NCI-H226 (cell line): ENCODE data around the gene ALDH5A1.
A peak's percentile ranks its signal among the peaks of the same experiment; 100 is the strongest.
"Not testable (repeated sequence)": the region's sequence is repeated elsewhere in the genome, so short reads cannot be mapped to it uniquely, and the experiment has no call there.

ENCODE experiments used
- DNase-seq: peaks from one replicate; pipeline ENCODE4 v3.0.0-alpha.2; 2015

Gene ALDH5A1

DNA sequence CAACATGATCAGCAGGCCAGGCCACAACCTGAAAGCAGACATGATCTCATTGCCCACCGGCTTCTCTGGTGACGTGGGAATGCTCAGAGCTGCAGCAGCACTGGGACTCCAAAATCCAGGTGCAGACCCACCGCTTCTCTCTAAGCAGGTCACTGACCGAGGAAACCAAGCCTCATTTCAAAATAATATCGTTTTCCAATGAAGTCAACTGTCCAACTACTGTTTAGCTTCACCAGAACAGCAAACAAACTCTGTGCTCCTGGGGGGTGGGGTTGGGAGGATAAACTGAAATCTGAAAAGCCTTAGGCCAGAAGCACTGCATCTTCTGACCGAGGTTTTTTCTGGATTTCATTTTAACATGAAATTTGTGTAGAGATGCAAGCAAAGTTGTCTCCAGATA lies 5.3 kb upstream of the ALDH5A1 start, which contains the start of gene GPLD1:
TSS of gene GPLD1 (minus strand) at position 109 of the 400 bp plus-strand sequence. CDS start at position 42, 67 bp downstream.
- DNase-seq = no peak

DNA sequence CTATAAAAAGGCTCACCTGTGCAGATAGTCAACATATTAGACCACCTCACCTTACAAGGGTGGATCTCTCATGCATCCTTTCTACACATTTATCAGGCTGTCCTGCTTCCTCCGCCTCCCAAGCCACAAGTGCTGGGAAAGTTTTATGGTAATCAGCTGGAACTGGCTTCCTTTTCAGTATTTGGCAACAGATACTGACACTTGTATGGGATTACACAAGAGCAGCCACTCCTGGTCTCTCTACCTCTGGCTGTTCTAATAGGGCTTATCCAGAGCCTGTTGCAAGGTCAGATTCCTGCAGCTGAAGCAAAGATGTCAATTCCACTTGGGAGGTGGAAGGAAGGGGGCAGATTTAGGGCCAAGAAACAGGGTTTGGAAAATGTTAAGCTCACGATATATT lies 4.9 kb upstream of the ALDH5A1 start:
- DNase-seq = peak; percentile 55

DNA sequence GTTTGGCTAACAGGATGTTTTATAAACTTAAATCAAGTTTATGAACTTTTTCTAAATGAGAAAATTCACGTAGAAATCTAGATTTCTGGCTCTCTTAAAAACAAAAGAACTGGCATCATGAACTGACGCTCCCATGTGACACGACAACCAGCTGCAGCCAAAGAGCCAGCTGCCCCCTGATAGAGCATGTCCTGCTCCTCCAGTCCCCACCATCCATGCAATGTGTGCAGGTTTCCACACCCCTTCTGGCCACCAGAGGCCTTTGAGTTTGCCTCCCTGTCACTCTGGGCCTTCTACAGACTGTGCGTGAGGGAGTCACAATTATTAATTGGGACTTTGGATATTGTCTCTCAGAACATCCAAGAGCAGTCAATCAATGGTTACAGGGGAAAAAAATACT lies 3.8 kb upstream of the ALDH5A1 start:
- DNase-seq = no peak

DNA sequence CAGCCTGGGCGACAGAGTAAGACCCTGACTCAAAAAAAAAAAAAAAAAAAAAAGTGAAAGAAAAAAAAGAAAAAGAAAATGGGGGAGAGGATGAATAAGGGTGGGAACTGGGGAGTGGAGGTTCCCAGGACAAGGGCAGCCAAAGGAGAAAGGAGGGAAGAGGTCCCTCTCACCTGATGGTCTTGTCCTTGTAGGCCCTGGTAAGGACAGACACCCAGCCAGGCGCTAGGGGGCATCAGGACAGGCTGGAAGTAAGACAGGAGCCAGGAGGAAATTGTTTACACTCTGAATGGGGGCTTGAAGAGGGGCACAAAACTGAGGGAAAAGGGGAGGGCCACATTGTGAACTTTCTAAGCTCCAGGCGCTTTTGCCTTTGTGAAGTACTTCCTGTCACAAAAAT lies 2.3 kb upstream of the ALDH5A1 start:
- no peak for DNase-seq

DNA sequence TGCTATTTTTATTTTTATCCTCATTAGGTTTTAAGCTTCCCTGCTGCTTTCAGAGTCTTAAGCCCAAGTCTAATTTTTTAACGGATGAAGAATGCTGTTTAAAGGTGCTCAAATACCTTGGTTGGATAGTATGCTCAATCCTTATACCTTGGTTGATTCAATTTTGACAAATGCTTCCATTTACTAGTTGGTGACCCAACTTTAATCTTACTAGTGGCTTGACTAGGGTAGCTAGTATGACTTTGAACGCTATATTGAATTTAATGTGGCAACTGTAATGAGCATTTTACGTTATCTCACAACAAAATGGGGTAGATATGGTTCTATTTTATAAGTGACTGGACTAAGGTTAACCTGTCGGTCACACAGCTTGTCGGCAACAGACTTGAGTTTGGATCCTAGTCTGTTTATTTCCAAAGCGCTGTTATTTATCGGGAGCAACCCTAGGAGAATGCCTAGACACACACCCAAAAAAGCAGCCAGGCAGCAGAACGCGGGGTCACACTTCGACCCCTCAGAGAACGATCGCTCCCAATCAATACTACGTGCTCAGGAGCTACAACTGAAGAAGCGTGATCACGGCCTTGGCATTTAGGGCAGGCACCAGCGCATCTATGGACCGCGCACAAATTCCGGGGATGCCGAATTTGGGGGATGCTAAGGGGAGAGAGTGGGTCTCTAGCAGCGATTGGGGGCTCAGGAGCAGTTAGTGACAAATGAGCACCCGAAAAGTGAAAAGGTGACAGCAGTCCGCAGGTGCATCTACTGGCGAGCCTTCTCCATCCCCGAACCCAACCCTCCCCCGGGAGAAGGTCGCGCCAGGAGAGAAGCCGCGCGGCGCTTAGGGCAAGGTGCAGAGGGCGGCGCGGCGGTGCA lies 586 bp upstream of the ALDH5A1 start:
- no peak for DNase-seq

DNA sequence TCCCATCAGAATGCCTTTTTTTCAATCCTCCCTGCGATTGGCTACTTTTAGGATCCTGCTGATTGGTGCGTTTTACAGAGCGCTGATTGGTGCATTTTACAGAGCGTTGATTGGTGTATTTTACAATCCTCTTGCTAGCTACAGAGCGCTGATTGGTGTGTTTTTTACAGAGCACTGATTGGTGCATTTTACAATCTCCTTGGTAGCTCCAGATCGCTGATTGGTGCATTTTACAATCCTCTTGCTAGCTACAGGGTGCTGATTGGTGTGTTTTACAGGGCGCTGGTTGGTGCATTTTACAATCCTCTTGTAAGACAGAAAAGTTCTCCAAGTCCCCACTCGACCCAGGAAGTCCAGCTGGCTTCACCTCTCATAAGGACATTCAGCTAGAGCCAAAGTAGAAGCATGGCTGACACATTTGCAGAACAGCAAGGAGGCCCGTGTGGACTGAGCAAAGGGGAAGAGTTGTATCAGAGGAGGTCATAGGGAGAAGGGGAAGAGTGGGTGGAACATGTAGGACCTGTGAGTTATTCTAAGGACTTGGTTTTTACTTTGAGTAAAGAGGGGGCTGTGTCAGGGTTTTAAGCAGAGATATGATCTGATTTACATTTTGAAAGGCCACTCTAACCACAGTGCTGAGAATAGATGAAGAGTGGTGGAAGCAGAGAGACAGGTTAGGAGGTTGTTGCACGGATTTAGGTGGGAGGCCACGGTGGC lies 2.6 kb downstream of the ALDH5A1 start:
- DNase-seq = no peak

DNA sequence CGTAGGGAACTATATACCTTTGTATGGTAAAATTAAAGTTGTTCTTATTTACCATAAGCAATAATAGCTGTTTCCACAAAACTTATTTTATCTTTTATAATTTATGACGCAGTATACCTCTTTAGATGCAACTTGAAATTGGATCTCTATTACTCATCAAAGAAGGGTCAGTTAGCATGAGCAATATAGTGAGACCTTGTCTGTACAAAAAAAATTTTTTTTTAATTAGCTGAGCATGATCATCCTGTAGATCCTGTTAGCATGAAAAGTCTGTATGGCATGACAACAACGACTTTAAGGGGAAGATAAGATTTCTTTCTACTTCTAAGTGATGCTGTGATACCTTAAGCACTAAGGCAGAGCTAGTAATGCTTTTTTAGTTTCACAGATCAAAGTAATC lies 5.9 kb downstream of the ALDH5A1 start:
- no peak for DNase-seq

DNA sequence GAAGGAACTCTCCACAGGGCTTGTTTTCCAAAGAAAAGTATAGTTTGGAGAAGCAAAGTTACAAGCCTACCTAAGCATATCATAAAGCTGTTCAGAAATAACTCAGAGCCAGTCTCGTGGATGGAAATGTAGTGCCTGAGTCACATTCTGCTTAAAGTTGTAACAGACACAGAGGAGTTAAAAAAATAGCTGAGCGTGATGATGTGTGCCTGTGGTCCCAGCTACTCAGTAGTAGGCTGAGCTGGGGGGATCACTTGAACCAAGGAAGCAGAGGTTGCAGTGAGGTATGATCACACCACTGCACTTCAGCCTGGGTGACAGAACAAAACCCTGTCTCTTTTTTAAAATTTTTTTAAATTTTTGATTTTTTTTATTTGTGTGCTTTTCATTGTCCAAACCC lies 6.6 kb downstream of the ALDH5A1 start:
- DNase-seq = no peak

DNA sequence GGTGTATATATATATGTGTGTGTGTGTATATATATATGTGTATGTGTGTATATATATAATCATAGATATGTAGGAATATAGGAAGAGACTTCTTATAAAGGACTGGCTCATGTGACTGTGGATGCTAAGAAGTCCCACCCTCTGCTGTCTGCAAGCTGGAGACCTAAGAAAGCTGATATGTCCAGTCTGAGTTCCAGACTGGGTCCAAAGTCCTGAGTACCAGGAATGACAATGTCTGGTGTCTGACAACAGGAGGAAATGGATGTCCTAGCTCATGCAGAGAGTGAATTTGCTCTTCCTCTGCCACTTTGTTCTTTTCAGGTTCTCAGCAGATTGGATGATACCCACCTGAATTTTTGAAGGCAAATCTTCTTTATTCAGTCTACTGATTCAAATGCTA lies 7.1 kb downstream of the ALDH5A1 start:
- DNase-seq = no peak

DNA sequence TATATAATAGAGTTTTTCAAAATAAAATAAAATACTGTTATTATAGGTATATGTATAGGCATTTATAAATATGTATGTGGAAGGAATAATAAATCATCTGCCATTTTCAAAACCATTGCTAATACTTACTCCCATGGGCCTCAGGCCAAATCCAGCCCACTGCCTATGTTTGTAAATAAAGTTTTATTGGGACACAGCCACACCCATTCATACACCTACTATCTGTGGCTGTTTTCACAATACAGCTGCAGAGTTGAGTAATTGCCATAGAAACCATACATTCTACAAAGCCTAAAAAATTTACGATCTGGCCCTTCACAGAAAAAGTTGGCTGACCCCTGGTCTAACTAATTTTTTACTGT lies 9.5 kb downstream of the ALDH5A1 start:
- DNase-seq = no peak

DNA sequence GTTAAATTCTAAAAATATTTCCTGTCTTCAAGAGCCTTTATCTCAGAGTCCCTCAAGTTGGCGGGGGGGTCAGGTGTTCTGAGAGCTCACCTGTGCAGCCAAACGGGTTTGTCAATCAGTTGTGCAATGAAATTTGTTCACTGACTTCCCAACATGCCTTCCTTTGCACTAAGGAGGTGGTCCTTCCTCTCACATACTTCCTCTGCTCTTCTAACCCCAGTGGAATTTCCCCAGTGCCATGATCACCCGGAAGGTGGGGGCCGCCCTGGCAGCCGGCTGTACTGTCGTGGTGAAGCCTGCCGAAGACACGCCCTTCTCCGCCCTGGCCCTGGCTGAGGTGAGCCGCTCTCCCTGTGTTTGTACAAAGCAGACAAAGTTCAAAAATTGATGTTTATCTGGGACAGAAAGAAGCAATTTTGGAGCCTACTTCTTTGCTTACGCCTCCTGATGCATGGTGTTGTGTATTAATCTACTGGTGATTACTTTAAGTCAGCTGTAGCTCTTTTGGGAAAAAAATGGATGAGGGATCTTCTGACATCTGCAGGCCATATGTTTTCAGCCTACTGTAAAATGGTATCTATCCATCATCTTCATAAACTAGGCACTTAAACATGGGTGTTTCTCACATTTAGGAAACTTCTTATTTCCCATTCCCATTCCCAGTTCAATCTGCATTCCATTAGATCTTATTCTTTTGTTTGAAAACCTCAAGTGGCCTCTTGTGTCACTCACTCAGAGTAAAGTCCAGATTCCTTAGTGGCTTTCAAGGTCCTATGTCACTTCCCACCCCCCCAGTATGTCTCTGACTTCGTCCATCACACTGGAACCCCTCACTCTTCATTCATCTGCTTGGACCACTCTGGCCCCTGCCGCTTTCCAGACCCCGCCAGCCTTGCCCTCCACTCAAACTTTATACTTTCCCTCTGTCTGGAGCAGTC lies 10.1 kb downstream of the ALDH5A1 start:
- DNase-seq = no peak

DNA sequence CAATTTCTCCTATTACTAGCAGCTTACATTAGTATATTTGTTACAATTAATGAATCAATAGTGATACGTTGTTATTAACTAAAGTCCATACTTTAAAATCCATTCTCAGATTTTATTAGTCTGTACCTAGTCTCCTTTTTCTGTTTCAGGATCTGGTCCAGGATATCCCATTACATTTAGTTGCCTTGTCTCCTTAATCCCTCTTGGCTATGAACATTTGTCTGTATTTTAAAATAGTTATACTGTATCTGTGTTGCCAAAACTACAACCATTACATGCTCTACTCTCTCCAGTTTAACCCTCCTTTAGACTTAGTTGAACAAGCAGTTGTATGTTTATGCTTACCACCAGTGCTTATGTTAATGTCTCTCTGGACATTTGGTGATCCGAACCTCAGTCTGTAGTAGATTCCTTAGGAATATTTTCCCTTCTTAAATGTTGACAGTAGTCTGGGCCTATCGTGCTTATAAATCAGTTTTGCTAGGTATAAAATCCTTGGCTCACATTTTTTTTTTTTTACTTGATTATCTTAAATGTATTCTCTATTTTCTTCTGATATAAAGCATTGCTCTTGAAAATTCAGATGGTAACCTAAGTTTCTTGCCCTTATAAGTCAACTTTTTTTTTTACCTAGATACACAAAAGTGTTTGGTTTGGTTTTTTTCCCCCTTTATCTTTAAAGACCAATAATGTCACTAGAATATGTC lies 12.2 kb downstream of the ALDH5A1 start:
- no peak for DNase-seq

DNA sequence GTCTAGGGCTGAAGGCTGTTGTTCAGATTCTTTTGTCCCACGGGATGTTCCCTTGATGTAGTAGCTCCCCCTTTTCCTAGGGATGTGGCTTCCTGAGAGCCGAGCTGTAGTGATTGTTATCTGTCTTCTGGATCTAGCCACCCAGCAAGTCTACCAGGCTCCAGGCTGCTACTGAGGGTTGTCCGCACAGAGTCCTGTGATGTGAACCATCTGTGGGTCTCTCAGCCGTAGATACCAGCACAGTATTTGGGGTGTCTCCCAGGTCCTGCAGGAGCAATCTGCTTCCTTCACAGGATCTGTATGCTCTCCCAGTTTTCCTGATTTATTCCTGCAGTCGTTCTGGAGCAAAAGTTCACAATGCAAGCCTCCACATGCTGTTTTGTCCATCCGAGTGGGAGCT lies 17.2 kb downstream of the ALDH5A1 start:
- not testable (repeated sequence) for DNase-seq

DNA sequence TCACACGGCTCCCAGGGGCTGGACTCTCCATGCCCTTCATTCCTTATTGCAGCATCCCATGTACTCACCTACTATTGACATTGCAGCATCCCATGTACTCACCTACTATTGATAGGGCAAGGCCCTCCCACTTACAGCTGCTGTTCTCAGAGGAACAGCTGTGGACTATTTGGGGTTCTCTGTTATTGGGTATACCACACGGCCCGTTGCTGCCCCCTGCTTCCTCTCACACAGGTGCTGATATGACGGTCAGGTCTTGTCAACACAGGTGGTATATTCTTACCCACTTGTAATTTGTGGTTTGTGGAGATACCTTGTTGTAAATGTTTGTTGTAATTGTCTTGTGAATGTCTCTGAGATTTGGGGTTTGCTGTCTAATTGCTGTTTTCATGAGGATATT lies 18.8 kb downstream of the ALDH5A1 start:
- no peak for DNase-seq

DNA sequence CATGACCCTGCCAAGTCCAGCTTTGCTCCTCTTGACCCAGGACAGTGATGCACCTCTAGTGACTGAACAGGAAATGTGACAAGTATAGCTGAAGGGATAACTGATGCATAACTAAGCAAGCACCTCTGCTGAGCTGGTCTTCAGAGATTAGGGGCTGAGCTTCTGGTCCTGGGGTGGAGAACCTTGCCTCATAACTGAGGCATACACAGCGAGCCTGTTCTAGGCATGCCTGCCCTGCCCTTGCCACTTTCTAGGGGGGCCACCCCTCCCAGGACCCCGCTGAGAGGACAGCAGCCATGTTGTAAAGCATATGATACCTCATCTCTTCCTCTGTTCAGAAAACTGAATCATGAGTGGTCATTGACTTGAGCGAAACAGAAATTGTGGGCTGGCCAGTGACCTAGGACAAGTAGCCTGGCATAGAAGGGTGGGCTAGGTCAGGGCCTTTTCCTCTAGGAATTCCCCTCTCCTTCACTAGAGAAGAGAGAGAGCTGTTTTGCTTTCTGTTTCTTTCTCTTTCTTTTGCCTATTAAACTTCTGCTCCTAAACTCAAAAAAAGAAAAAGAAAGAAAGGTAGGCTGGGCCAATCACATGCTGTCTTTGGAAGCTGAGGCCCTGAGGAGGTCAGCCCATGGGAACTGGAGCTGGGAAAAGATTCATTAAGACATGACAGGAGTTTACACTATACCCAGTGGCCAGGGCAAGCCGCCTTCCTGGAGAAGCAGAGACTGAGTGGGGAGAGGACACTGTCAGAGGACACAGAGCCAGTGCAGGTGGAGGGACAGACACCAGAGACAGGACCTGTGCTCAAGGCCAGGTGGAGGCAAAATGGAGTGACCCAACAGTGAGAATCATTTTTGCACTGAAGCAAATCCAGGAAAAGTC lies 23.1 kb downstream of the ALDH5A1 start:
- no peak for DNase-seq

DNA sequence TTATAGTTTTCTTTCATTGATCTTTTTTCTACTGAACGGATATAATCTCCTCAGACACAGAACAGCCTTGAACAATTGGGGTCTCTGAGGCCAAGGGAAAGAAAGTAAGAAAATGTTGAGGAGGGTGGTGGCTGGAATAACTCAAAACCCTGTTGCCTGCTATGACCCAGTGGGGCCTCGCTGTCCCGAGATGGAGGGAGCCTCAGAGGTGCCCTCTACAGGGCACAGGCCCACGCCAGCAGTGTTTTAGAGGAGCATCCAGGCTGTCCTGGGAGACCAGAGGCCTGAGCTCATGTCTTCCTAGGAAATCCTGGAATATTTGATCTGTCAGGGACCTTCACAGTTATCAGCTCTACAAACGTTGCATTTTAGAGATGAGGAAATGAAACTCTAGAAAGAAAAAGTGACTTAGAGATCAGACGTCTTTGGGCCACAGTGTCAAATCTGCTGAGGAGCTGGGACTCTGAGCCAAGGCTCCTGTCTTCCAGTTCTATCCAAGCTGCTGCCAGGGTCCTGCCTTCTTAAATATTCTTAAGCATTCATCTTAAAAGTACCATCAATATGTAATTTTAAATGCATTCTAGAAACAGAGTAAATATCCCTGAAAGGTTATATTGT lies 26.3 kb downstream of the ALDH5A1 start:
- DNase-seq = peak; percentile 41

DNA sequence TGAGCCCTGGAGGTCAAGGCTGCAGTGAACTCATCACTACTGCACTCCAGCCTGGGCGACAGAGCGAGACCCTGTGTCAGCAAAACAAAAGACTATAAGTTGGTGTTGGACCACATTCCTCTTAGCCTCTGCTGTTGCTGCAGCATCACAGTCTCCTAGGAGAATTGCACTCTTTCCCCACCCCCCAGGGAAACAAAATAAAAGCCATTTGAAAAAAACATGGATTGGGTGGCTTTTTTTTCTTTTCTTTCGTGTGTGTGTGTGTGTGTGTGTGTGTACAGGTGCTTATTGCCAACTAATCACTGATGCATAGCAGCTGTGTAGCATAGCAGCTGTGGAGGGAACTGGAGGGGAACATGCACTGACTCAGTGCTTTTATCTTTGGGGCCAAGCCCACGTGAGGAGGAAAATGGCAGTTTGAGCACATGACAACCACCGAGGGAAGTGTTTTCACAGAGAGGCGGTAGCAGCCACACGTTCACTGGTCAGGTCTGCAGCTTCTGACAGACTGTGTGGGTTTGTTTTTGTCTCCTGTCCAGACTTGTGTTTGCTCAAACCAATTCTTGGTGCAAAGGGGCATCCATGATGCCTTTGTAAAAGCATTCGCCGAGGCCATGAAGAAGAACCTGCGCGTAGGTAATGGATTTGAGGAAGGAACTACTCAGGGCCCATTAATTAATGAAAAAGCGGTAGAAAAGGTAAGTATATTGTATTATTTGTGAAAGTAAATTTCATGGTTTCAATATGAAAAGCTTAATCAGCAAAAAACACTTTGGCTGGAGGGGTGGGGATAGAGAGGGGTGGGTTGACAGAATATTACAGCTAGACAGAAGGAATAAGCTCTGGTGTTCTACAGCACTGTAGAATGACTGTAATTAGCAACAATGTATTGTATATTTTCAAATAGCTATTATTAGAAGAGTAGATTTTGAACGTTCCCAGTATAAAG lies 27.7 kb downstream of the ALDH5A1 start:
- DNase-seq = no peak

DNA sequence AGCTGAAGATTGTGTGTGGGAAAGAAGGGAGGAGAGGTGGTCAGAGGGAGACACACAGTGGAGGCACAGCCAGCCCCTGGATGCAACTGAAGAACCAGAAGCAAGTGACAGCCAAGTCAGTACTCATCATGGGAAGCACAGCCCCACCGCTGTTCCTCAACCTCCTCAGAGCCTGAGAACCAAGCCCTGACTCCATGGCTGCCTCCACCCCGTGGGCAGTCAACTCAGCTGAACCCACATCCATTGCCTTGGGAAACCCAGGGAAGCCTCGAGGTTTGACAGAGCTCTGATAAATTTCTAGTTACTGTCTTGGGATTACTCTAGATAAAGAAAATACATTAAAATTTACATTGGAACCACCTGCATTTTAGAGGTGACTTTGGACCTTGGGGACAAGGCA lies 29.6 kb downstream of the ALDH5A1 start:
- DNase-seq = no peak

DNA sequence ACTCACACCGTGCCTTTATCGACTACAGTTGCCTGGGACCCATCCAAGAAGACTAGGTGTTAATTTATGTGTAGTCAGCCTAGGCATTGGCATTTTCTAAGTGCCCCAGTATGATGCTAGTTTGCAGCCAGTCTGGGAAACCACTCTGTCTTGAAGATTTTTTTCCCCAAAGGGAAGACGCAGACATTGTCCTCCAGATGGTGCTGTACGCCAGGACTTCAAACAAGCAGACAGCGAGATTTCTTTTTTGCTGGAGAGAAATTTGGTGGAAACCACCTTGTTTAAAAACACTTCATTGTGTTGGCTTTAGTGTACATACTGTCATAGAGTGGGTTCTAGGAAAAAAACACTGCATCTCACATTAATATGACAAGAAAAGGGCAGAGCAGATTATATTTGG lies 30.0 kb downstream of the ALDH5A1 start:
- DNase-seq = no peak

DNA sequence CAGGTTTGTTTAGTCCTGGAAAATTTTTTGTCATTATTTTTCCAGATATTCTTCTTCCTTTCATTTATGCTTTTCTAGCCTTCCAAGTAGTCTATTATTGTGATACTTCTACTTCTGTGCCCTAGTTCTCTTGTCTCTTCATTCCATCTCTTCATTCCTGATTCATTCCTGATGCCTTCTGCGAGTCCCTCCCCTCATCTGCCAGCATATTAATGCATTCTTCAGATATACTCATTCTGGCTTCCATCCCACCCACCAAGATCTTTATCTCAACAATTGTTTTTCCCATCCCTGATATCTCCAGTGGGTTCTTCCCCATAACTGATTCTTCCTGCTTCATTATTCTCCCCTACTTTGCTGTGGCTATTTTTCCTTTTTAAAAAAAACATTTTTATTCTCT lies 35.2 kb downstream of the ALDH5A1 start:
- DNase-seq = no peak
